HepG2 (cell line): ENCODE results near the gene TARS3. TPM values are rescaled to one million over a fixed set of nuclear protein-coding genes. Genes with fewer than 3 reads are reported as not detected.

ENCODE experiments used
- ATAC-seq: fragments of 200-7000 bp; cut with Tn5 transposase; 3 replicates; pipeline ENCODE4 v1.9.1; 2020; ENCODE audit warnings: mild to moderate bottlenecking, moderate library complexity
- BruUV-seq: library from RNA; stranded (reverse); fragments of 400-500 nt; replicated peaks from 2 replicates; lab custom pipeline; 2021; lab: Mats Ljungman, UMichigan
- CTCF ChIA-PET: fragments of 300-600 bp; formaldehyde crosslinking; extraction: SDS; loops from one replicate; lab custom pipeline; 2021; ENCODE audit warnings: low total read pairs, inconsistent platforms, low intra/inter-chr PET ratio; lab: Yijun Ruan, JAX
- POLR2A ChIA-PET: fragments of 350-600 bp; sonication (Branson Sonifier 250); formaldehyde crosslinking; loops from one replicate; lab custom pipeline; 2020; ENCODE audit warnings: antibody characterized with exemption, inconsistent platforms; lab: Yijun Ruan, JAX
- DNase-seq: peaks from one replicate; pipeline ENCODE4 v3.0.0-alpha.2; 2015; ENCODE audit warnings: low spot score
- FAIRE-seq: peaks from 3 replicates; lab custom pipeline; 2011; peaks lifted over from hg19 to GRCh38; lab: Jason Lieb, UNC
- H2AFZ ChIP-seq: one replicate; pipeline ENCODE4 v1.6.1; 2011; ENCODE audit warnings: low read length, inconsistent platforms
- H3K27ac ChIP-seq: fragments of 300-600 bp; 3 replicates; pipeline ENCODE4 v1.8.0; 2011; ENCODE audit warnings: mixed run types, mild to moderate bottlenecking, mixed read lengths, low read length, inconsistent platforms; ENCODE audit not compliant: insufficient read depth; ENCODE audit errors: extremely low read length
- H3K27me3 ChIP-seq, 2 experiments: fragments of 200-600 bp in 1 of 2; 2 replicates in 1 of 2; 3 replicates in 1 of 2; pipeline versions ENCODE4 v1.6.0 to v1.8.0; 2011; ENCODE audit warnings: low read length in 2 of 2, mild to moderate bottlenecking in 2 of 2, moderate library complexity in 2 of 2, inconsistent platforms in 1 of 2; ENCODE audit not compliant: insufficient read depth in 2 of 2, control insufficient read depth in 1 of 2
- H3K36me3 ChIP-seq, 2 experiments: fragments of 200-600 bp in 1 of 2; replicated peaks in 1 of 2; 2 replicates in 1 of 2; 3 replicates in 1 of 2; pipeline versions ENCODE4 v1.5.1 to v1.8.0; 2011; ENCODE audit warnings: low read length in 2 of 2, inconsistent platforms in 1 of 2; ENCODE audit not compliant: insufficient read depth in 2 of 2, control insufficient read depth in 1 of 2
- H3K4me1 ChIP-seq: 2 replicates; pipeline ENCODE4 v1.5.1; 2012; ENCODE audit warnings: low read length, inconsistent platforms; ENCODE audit not compliant: insufficient read depth
- H3K4me2 ChIP-seq: 2 replicates; pipeline ENCODE4 v1.6.0; 2011; ENCODE audit warnings: low read depth, low read length, inconsistent platforms
- H3K4me3 ChIP-seq, 3 experiments: fragments of 200-600 bp in 1 of 3; sonication (generic), shearing (Covaris generic) in 1 of 3; replicated peaks in 1 of 3; 2 replicates each; pipeline ENCODE4 v1.5.1; 2011 to 2016; ENCODE audit warnings: low read length in 3 of 3, inconsistent platforms in 2 of 3, low read depth in 2 of 3, mild to moderate bottlenecking in 2 of 3, control low read depth in 1 of 3, mixed read lengths in 1 of 3; ENCODE audit not compliant: insufficient read depth in 1 of 3
- H3K79me2 ChIP-seq: one replicate; pipeline ENCODE4 v1.6.1; 2011; ENCODE audit warnings: low read length, inconsistent platforms; ENCODE audit not compliant: insufficient read depth
- H3K9ac ChIP-seq: 2 replicates; pipeline ENCODE4 v1.6.0; 2011; ENCODE audit warnings: mild to moderate bottlenecking, low read depth, low read length, inconsistent platforms; ENCODE audit not compliant: insufficient read depth
- H3K9me3 ChIP-seq: 2 replicates; pipeline ENCODE4 v1.5.1; 2012; ENCODE audit warnings: mild to moderate bottlenecking, low read length
- H4K20me1 ChIP-seq: 2 replicates; pipeline ENCODE4 v1.6.0; 2011; ENCODE audit warnings: inconsistent platforms, mild to moderate bottlenecking, low read length, moderate library complexity; ENCODE audit not compliant: insufficient read depth
- ATM ChIP-seq: fragments of 450-650 bp; IDR thresholded peaks from 2 replicates; pipeline ENCODE4 v1.7.1; 2017; ENCODE audit warnings: mild to moderate bottlenecking, borderline replicate concordance
- FOXA1 ChIP-seq, 2 experiments: fragments of 450-650 bp in 1 of 2; sonication (generic) in 1 of 2; formaldehyde crosslinking in 1 of 2; IDR thresholded peaks; 2 replicates each; pipeline versions ENCODE4 v1.4.0 to v1.6.1; 2016 to 2020; ENCODE audit warnings: missing genetic modification reagents in 1 of 2
- POGZ ChIP-seq: sonication (generic); formaldehyde crosslinking; IDR thresholded peaks from 2 replicates; pipeline ENCODE4 v1.4.0; 2020; ENCODE audit warnings: mild to moderate bottlenecking, missing genetic modification reagents
- ZNF329 ChIP-seq: sonication (generic); formaldehyde crosslinking; IDR thresholded peaks from 2 replicates; pipeline ENCODE4 v1.9.0; 2021; ENCODE audit warnings: low read depth, mild to moderate bottlenecking, missing genetic modification reagents
- ZNF441 ChIP-seq: sonication (generic); formaldehyde crosslinking; IDR thresholded peaks from 2 replicates; pipeline ENCODE4 v1.7.0; 2021; ENCODE audit warnings: missing genetic modification reagents, borderline replicate concordance
- WGBS: methylation state at CpG from one replicate; pipeline ENCODE4 v1.1.6; 2017; ENCODE audit warnings: low lambda C conversion rate; 5-methylcytosine and 5-hydroxymethylcytosine counted together
- in situ Hi-C: cut with HindIII; loops from 2 replicates; pipeline ENCODE4 v1.10.0; 2017; ENCODE audit warnings: low pct_unique_long_range_greater_than_20kb; ENCODE audit not compliant: extremely low pct_ligation_motif_present
- intact Hi-C: fragments of 100-400 bp; cut with micrococcal nuclease; formaldehyde crosslinking; loops from one replicate; pipeline ENCODE4 v1.10.0; 2022; ENCODE audit not compliant: unreplicated experiment
- polyA plus RNA-seq, 8 experiments: library from polyadenylated mRNA; depleted of rRNA in 3 of 8; stranded (reverse) in 7 of 8; unstranded in 1 of 8; fragments of >200 nt; fragmentation: Illumina TruSeq in 4 of 8; extraction: Trizol in 4 of 8; gene quantifications; 2 replicates each; pipeline versions ENCODE4 v1.2.1 to v1.2.3, GENCODE V29; 2011 to 2016; ENCODE audit warnings: low read depth in 4 of 8, missing spikeins in 1 of 8, mixed read lengths in 1 of 8; ENCODE audit not compliant: insufficient read depth in 1 of 8
- total RNA-seq, 5 experiments: library from RNA; depleted of rRNA; stranded (reverse); fragments of >200 nt; fragmentation: Illumina TruSeq; extraction: Trizol; gene quantifications; 2 replicates each; pipeline ENCODE4 v1.2.3, GENCODE V29; 2016; ENCODE audit warnings: low read depth in 1 of 5
- TF ChIP-seq, protein P1 (sequence below): sonication (generic); formaldehyde crosslinking; IDR thresholded peaks from 2 replicates; pipeline ENCODE4 v1.5.0; 2020; ENCODE audit warnings: missing genetic modification reagents, mild to moderate bottlenecking, borderline replicate concordance
- TF ChIP-seq, protein P2 (sequence below): sonication (generic); formaldehyde crosslinking; conservative IDR thresholded peaks from 2 replicates; pipeline ENCODE4 v1.4.0; 2020; ENCODE audit warnings: mild to moderate bottlenecking, missing genetic modification reagents, moderate library complexity
- TF ChIP-seq, protein P3 (sequence below): IDR thresholded peaks from 2 replicates; pipeline ENCODE4 v1.6.1; 2016; ENCODE audit warnings: low read depth
- TF ChIP-seq, protein P4 (sequence below): fragments of 450-650 bp; IDR thresholded peaks from 2 replicates; pipeline ENCODE4 v1.6.1; 2017

The TARS3 gene
- total and polyA plus RNA-seq, 2 of the 13 experiments (the other 11 are each of a cell fraction or from before 2014, with no cell fraction given), result 4.1 to 11.7 TPM

DNA sequence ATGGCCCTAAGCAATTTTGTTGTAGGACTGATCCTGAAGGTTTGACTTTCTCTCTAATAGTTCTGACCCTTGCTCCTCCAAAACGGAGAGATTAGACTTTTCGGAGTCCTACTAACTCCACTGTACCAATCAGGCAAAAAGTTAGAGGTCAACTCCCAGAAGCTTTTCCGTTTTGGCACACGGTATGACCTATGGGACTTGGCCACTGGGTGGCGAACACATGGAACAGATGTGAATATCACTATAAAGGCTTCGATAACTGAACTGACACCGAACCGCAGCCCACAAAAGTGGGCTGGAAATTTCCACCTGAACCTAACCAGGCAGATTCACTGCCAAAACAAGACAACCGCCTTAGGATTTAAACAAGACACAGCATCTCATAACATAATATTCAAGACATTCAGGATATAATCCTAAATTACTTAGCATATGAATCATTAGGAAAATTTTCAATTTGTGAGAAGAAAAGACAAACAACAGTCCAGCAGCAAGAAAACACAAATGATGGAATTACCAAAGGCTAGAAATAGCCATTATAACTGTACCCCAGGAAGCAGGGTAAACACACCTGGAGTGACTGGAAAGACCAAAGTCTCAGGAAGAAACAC is 59.9 kb downstream of the TARS3 start:
- H2AFZ ChIP-seq, result no peak overlapping the region
- ChIA-PET POLR2A (no interaction called here), CTCF (no interaction called here)
- DNase-seq, result peak; percentile 13
- H3K4me2 ChIP-seq, result peak overlapping the region; percentile 30; the same call in 1 of the 2 replicates
- in situ Hi-C loops, result no loop called here
- no peaks in the 10 kb centered on the region for H3K27me3 ChIP-seq
- WGBS, result 86% methylated on average over 9 of the region's 9 CpGs
- no peaks in the 10 kb centered on the region for H3K9me3 ChIP-seq
- no TSS peak for BruUV-seq
- intact Hi-C loops, result no loop called here
- no peaks in the 10 kb centered on the region for H3K79me2 ChIP-seq
- no peaks in the 10 kb centered on the region for H4K20me1 ChIP-seq
- peaks cover 4 to 24% of the 10 kb centered on the region in 2 experiments; a peak in 3 of 5 replicates for H3K36me3 ChIP-seq
- no peak for FAIRE-seq
- H3K4me1 ChIP-seq, result peaks cover 15% of the 10 kb centered on the region
- H3K27ac ChIP-seq, result no peak overlapping the region
- ATAC-seq, result peak; percentile 71
- H3K9ac ChIP-seq, result no peak overlapping the region
- H3K4me3 ChIP-seq, result no peak overlapping the region
- TF ChIP-seq ATM, result no peak
- TF ChIP-seq, protein P1, sequence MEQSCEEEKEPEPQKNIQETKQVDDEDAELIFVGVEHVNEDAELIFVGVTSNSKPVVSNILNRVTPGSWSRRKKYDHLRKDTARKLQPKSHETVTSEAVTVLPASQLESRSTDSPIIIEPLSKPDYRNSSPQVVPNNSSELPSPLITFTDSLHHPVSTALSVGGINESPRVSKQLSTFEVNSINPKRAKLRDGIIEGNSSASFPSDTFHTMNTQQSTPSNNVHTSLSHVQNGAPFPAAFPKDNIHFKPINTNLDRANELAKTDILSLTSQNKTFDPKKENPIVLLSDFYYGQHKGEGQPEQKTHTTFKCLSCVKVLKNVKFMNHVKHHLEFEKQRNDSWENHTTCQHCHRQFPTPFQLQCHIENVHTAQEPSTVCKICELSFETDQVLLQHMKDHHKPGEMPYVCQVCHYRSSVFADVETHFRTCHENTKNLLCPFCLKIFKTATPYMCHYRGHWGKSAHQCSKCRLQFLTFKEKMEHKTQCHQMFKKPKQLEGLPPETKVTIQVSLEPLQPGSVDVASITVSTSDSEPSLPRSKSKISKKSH (CRISPR knock-in tag), result no peak
- TF ChIP-seq, protein P2, sequence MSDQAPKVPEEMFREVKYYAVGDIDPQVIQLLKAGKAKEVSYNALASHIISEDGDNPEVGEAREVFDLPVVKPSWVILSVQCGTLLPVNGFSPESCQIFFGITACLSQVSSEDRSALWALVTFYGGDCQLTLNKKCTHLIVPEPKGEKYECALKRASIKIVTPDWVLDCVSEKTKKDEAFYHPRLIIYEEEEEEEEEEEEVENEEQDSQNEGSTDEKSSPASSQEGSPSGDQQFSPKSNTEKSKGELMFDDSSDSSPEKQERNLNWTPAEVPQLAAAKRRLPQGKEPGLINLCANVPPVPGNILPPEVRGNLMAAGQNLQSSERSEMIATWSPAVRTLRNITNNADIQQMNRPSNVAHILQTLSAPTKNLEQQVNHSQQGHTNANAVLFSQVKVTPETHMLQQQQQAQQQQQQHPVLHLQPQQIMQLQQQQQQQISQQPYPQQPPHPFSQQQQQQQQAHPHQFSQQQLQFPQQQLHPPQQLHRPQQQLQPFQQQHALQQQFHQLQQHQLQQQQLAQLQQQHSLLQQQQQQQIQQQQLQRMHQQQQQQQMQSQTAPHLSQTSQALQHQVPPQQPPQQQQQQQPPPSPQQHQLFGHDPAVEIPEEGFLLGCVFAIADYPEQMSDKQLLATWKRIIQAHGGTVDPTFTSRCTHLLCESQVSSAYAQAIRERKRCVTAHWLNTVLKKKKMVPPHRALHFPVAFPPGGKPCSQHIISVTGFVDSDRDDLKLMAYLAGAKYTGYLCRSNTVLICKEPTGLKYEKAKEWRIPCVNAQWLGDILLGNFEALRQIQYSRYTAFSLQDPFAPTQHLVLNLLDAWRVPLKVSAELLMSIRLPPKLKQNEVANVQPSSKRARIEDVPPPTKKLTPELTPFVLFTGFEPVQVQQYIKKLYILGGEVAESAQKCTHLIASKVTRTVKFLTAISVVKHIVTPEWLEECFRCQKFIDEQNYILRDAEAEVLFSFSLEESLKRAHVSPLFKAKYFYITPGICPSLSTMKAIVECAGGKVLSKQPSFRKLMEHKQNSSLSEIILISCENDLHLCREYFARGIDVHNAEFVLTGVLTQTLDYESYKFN (CRISPR knock-in tag), result 0 out of 2 replicates have a peak, but pooled peaks have one; percentile 26
- TF ChIP-seq, protein P3, sequence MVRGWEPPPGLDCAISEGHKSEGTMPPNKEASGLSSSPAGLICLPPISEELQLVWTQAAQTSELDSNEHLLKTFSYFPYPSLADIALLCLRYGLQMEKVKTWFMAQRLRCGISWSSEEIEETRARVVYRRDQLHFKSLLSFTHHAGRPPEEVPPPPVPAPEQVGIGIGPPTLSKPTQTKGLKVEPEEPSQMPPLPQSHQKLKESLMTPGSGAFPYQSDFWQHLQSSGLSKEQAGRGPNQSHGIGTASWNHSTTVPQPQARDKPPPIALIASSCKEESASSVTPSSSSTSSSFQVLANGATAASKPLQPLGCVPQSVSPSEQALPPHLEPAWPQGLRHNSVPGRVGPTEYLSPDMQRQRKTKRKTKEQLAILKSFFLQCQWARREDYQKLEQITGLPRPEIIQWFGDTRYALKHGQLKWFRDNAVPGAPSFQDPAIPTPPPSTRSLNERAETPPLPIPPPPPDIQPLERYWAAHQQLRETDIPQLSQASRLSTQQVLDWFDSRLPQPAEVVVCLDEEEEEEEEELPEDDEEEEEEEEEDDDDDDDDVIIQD (CRISPR knock-in tag), result peak; percentile 54; the same call in 1 of the 2 replicates
- no peak for TF ChIP-seq FOXA1 (IDR thresholded peaks at IDR 0.05)
- no peak for TF ChIP-seq FOXA1 (CRISPR knock-in tag; IDR thresholded peaks at IDR 0.05)
- TF ChIP-seq, protein P4, sequence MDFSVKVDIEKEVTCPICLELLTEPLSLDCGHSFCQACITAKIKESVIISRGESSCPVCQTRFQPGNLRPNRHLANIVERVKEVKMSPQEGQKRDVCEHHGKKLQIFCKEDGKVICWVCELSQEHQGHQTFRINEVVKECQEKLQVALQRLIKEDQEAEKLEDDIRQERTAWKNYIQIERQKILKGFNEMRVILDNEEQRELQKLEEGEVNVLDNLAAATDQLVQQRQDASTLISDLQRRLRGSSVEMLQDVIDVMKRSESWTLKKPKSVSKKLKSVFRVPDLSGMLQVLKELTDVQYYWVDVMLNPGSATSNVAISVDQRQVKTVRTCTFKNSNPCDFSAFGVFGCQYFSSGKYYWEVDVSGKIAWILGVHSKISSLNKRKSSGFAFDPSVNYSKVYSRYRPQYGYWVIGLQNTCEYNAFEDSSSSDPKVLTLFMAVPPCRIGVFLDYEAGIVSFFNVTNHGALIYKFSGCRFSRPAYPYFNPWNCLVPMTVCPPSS, result no peak
- 0 out of 2 replicates have a peak, but pooled peaks have one; percentile 21 for TF ChIP-seq POGZ (CRISPR knock-in tag)
- no peak for TF ChIP-seq ZNF329 (CRISPR knock-in tag)
- TF ChIP-seq ZNF441 (CRISPR knock-in tag), result no peak
